NCI-H345 treated with DMSO at 0.1 percent for 48 hours (cell line): Measurements from ENCODE around the gene UBL3.

Experiments used
- DNase-seq: peaks from one replicate; lab custom pipeline; 2025; ENCODE audit not compliant: unreplicated experiment; lab: John Stamatoyannopoulos, UW

UBL3 gene

GRCh38 chr13:29761160-29761559 is 89.3 kb downstream of the UBL3 start:
- DNase-seq, result no peak

- DNase-seq, result no peak
Measured at GRCh38 chr13:29760544-29760943, 89.9 kb downstream of the UBL3 start.

DNA sequence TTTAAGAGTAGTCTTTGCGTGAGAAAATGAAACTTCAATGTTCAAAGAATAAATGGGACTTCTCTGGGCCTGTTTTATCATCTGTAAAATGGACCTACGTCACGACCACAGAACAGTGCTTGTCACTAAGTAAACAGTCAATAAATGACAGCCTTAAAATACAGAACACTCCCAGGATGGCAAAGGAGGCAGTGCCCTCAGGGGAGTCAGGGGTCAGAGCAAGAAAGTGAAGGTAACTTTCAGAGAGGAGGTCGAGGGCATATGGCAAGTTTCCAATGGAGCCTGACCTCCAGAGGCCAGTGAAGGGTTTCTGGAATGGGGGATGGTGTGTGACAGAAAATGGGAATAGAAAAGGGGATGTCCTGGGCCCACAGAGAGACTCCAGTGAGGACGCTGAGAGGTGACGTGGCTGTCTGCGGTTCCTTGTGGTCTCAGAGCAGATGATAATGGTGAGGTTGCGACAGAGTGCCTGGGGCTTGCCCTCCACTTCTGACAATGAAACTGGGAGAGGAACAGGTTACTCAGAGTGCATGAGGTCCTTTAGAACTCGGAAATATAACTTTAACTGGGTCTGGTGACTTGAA is 91.8 kb downstream of the UBL3 start:
- DNase-seq, result no peak

DNA sequence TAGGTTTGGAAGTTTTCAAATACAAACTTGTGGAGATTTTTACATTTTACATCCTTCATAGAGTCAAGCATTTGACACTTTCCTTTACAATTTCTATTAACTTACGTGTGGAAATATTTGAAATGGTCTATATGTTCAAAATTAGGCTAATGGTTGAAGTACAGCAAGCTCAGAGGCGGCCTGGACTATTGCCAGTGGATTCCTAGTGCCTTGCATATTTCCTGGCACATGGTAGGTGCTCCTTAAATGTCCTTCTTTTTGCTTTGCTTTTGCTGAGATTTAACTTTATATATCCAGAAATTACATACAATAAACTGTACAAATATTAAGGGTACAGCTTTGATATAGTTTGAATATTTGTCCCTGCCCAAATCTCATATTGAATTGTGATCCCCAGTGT is 93.9 kb downstream of the UBL3 start:
- DNase-seq, result no peak

DNA sequence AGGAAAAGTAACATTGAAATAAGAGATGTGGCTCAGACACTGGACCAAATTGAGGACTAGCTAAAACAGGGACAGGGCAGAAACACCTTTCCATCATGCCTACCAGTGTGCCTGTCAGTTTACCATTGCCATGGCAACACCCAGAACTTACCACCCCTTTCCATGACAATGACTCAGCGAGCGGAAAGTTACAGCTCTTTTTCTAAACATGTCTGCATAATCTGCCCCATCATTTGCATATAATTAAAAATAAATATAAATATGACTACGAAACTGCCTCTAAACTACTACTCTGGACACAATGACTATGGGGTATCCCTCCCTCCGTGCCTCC is 96.0 kb downstream of the UBL3 start:
- no peak for DNase-seq

- no peak for DNase-seq
Measured at GRCh38 chr13:29753618-29754472, 96.6 kb downstream of the UBL3 start.

DNA sequence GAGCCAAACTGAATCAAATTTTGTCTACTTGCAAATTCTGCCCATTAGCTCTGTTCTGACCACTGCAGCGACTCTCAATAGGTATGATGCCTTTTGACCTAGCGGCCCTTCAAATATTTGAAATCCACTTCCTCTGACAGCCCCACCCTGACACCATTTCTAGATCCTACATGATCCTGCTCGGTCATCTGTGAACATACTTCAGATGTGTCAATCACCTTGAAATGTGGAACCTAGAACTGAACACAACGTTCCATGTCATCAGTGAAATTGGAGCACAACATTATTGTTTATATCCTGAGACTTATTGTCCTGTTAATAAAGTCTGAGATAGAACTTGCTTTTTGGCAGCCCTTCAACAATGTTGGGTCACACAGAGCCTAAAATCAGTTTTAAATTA is 98.2 kb downstream of the UBL3 start:
- no peak for DNase-seq

DNA sequence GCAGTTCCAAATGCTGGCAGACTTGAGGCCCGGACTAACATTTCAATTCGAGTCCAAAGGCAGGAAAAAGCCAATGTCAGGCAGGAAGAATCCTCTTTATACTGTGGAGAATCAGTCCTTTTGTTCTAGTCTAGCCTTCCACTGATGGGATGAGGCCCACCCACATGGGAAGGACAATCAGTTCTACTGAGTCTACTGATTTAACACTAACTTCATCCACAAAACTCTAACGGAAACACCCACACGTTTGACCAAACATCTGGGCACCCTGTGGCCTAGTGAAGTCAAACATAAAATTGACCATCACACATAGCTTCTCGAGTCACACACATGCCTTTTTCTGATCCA is 100.3 kb downstream of the UBL3 start:
- DNase-seq, result no peak

GRCh38 chr13:29749401-29750182 is 100.8 kb downstream of the UBL3 start:
- no peak for DNase-seq

GRCh38 chr13:29748097-29748496 is 102.3 kb downstream of the UBL3 start:
- no peak for DNase-seq

- no peak for DNase-seq
Measured at GRCh38 chr13:29746148-29746677, 104.2 kb downstream of the UBL3 start.

DNA sequence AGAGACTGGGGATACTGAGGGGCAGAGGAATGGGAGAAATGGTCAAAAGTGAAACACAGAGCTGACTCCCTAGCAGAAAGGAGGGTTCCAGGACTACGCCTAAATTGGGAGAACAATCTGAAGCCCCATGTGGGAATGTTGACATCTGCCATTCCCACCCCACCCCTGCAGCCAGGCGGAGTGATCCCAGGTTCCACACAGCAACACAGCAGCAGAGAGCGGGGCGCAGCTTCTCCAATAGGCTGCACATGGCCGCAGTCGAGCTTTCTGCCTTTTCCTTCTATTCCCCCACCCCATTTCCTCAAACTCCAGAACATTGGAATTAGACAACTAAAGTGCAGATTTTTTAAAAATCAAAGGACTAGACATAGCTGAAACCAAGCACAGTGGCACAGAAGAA is 104.7 kb downstream of the UBL3 start:
- no peak for DNase-seq

- DNase-seq, result no peak
Measured at GRCh38 chr13:29743201-29743786, 107.1 kb downstream of the UBL3 start.

- no peak for DNase-seq
Measured at GRCh38 chr13:29740961-29741360, 109.5 kb downstream of the UBL3 start.

- no peak for DNase-seq
Measured at GRCh38 chr13:29737061-29737460, 113.4 kb downstream of the UBL3 start.

GRCh38 chr13:29733147-29733611 is 117.2 kb downstream of the UBL3 start:
- no peak for DNase-seq

DNA sequence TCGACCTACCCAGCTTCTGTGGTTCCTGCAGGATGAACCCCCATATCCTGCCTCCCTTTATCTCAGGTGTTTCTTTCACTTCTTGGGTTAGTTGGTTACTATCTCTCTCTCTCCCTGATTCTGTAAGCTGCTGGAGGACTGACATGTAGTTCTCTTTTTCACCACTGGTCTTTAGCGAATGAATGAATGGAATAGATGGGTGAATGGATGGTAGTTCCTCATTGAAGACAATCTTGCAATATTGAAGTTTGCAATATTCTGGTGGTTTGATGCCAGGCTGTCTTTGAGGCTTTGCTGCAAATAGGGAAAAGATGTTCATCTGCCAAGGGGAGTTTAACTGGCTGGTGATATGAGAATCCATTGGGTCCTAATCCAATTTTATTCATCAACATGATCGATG is 120.2 kb downstream of the UBL3 start:
- no peak for DNase-seq

- no peak for DNase-seq
Measured at GRCh38 chr13:29722415-29722814, 128.0 kb downstream of the UBL3 start.

DNA sequence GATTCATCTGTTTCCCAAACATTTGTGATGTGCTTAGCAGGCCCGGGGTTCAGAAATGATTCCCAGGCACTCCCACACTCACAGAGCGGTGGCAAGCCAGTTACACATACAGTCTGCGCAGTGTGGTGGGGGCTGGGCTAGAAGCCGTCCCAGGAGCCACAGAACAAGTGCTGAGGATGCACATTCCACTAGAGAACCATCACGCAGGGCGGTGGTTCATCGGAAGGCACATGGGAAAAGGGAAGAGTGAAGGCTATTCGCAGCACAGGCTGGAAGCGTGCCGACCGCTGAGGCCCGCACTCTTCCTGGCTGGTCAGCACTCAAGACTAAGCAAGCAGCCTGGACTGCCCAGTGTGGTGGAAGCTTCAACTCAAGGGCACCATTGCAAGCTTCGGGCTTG is 128.7 kb downstream of the UBL3 start:
- DNase-seq, result no peak

- no peak for DNase-seq
Measured at GRCh38 chr13:29718694-29719093, 131.7 kb downstream of the UBL3 start.

DNA sequence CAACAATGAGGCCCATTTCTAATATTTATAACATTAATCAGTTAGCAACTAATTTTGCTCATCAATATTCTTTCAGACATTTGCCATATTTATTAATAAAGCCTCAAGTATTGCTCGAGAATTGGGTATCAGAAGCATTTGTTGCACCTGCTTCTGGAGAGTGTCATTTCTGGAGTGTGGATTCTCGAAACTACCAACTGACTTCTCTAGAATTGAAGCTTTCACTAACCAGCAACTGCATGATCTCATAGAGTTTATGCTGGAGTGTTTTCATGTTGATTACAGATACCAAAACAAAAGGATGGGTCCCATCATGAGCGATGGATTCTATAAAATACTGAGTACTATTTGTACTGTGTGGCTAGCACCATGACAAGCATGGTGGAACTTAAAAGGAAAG is 133.9 kb downstream of the UBL3 start:
- no peak for DNase-seq
